H9 (cell line): ENCODE results near the gene DECR2. TPM values are rescaled to one million over a fixed set of nuclear protein-coding genes. Genes with fewer than 3 reads are reported as not detected.

Experiments
- DNase-seq: peaks from one replicate; pipeline ENCODE4 v3.0.0-alpha.2; 2017
- H2AFZ ChIP-seq: one replicate; pipeline ENCODE4 v1.6.1; 2013; ENCODE audit warnings: mild to moderate bottlenecking, low read length, control low read depth, moderate library complexity
- H2AK5ac ChIP-seq: 2 replicates; pipeline ENCODE4 v1.6.1; 2013; ENCODE audit warnings: low read length, control low read depth, mixed read lengths; ENCODE audit not compliant: insufficient read length
- H2BK120ac ChIP-seq: one replicate; pipeline ENCODE4 v1.6.1; 2013; ENCODE audit warnings: low read depth, mild to moderate bottlenecking, low read length, control low read depth, inconsistent platforms; ENCODE audit not compliant: poor library complexity, severe bottlenecking
- H2BK12ac ChIP-seq: 2 replicates; pipeline ENCODE4 v1.6.1; 2013; ENCODE audit warnings: low read length, control low read depth, mixed read lengths, low read depth; ENCODE audit not compliant: insufficient read length
- H2BK15ac ChIP-seq: 2 replicates; pipeline ENCODE4 v1.6.1; 2013; ENCODE audit warnings: low read depth, low read length, control low read depth
- H2BK20ac ChIP-seq: one replicate; pipeline ENCODE4 v1.6.1; 2013; ENCODE audit warnings: low read depth, mild to moderate bottlenecking, low read length, control low read depth, inconsistent platforms; ENCODE audit not compliant: poor library complexity, severe bottlenecking
- H2BK5ac ChIP-seq: 2 replicates; pipeline ENCODE4 v1.6.1; 2013; ENCODE audit warnings: low read length, control low read depth, mixed read lengths; ENCODE audit not compliant: insufficient read length
- H3K14ac ChIP-seq: 2 replicates; pipeline ENCODE4 v1.6.1; 2013; ENCODE audit warnings: low read length, control low read depth; ENCODE audit not compliant: insufficient read depth
- H3K18ac ChIP-seq: 2 replicates; pipeline ENCODE4 v1.6.1; 2013; ENCODE audit warnings: low read depth, mild to moderate bottlenecking, mixed read lengths, low read length, control low read depth; ENCODE audit not compliant: insufficient read length
- H3K23ac ChIP-seq: 2 replicates; pipeline ENCODE4 v1.6.1; 2013; ENCODE audit warnings: low read length, control low read depth, mixed read lengths, low read depth; ENCODE audit not compliant: insufficient read length
- H3K23me2 ChIP-seq: 2 replicates; pipeline ENCODE4 v1.6.1; 2013; ENCODE audit warnings: low read depth, mild to moderate bottlenecking, mixed read lengths, low read length, control low read depth; ENCODE audit not compliant: insufficient read length, poor library complexity, severe bottlenecking
- H3K27ac ChIP-seq: 2 replicates; pipeline ENCODE4 v1.5.1; 2013; ENCODE audit warnings: low read length, control low read depth, mixed read lengths, low read depth; ENCODE audit not compliant: insufficient read length
- H3K27me3 ChIP-seq: 2 replicates; pipeline ENCODE4 v1.6.1; 2013; ENCODE audit warnings: low read length, control low read depth, inconsistent platforms; ENCODE audit not compliant: insufficient read depth
- H3K4ac ChIP-seq: 2 replicates; pipeline ENCODE4 v1.6.1; 2013; ENCODE audit warnings: low read depth, mild to moderate bottlenecking, control low read depth, inconsistent platforms, low read length, moderate library complexity
- H3K4me1 ChIP-seq: 2 replicates; pipeline ENCODE4 v1.6.1; 2013; ENCODE audit warnings: low read length, control low read depth, inconsistent platforms; ENCODE audit not compliant: insufficient read depth
- H3K4me2 ChIP-seq: 2 replicates; pipeline ENCODE4 v1.6.1; 2013; ENCODE audit warnings: low read length, control low read depth, mixed read lengths; ENCODE audit not compliant: insufficient read length, insufficient read depth
- H3K56ac ChIP-seq: 2 replicates; pipeline ENCODE4 v1.6.1; 2013; ENCODE audit warnings: low read depth, mild to moderate bottlenecking, mixed read lengths, low read length, control low read depth; ENCODE audit not compliant: insufficient read length
- H3K79me1 ChIP-seq: 2 replicates; pipeline ENCODE4 v1.6.1; 2013; ENCODE audit warnings: low read depth, mild to moderate bottlenecking, moderate library complexity, low read length, control low read depth, inconsistent platforms; ENCODE audit not compliant: insufficient read depth, poor library complexity, severe bottlenecking
- H3K79me2 ChIP-seq: 2 replicates; pipeline ENCODE4 v1.6.1; 2013; ENCODE audit warnings: low read length, control low read depth, inconsistent platforms; ENCODE audit not compliant: insufficient read depth
- H3K9ac ChIP-seq: 2 replicates; pipeline ENCODE4 v1.6.1; 2013; ENCODE audit warnings: low read length, control low read depth, mixed read lengths; ENCODE audit not compliant: insufficient read length; ENCODE audit errors: extremely low read depth
- H3K9me3 ChIP-seq: one replicate; pipeline ENCODE4 v1.6.1; 2013; ENCODE audit warnings: low read depth, low read length, inconsistent platforms; ENCODE audit not compliant: control insufficient read depth
- H3T11ph ChIP-seq: one replicate; pipeline ENCODE4 v1.6.1; 2013; ENCODE audit warnings: mild to moderate bottlenecking, low read length, control low read depth, inconsistent platforms
- H4K20me1 ChIP-seq: one replicate; pipeline ENCODE4 v1.6.1; 2013; ENCODE audit not compliant: control insufficient read depth, insufficient read length, insufficient read depth
- H4K5ac ChIP-seq: 2 replicates; pipeline ENCODE4 v1.6.1; 2013; ENCODE audit warnings: low read depth, mild to moderate bottlenecking, mixed read lengths, low read length, control low read depth; ENCODE audit not compliant: insufficient read length
- H4K8ac ChIP-seq: replicated peaks from 2 replicates; pipeline ENCODE4 v1.6.1; 2013; ENCODE audit warnings: low read length, control low read depth, mixed read lengths, low read depth; ENCODE audit not compliant: insufficient read length
- H4K91ac ChIP-seq: 2 replicates; pipeline ENCODE4 v1.6.1; 2013; ENCODE audit warnings: low read depth, mild to moderate bottlenecking, moderate library complexity, mixed read lengths, low read length, control low read depth; ENCODE audit not compliant: insufficient read length
- H3K27ac Mint-ChIP-seq, 3 experiments: 2 replicates in 2 of 3; 3 replicates in 1 of 3; pipeline ENCODE4 v1.8.0; 2020 to 2021; ENCODE audit warnings: mixed read lengths in 3 of 3, mild to moderate bottlenecking in 1 of 3, moderate library complexity in 1 of 3
- H3K27me3 Mint-ChIP-seq: 2 replicates; pipeline ENCODE4 v1.8.0; 2021; ENCODE audit warnings: low read depth, mild to moderate bottlenecking, moderate library complexity, mixed read lengths
- H3K36me3 Mint-ChIP-seq, 3 experiments: 2 replicates in 2 of 3; 3 replicates in 1 of 3; pipeline ENCODE4 v1.8.0; 2020 to 2021; ENCODE audit warnings: low read depth in 3 of 3, mixed read lengths in 3 of 3; ENCODE audit not compliant: insufficient read depth in 1 of 3
- H3K4me1 Mint-ChIP-seq, 2 experiments: 2 replicates each; pipeline ENCODE4 v1.8.0; 2020; ENCODE audit warnings: mixed read lengths in 2 of 2
- H3K4me3 Mint-ChIP-seq, 2 experiments: 2 replicates in 1 of 2; 3 replicates in 1 of 2; pipeline ENCODE4 v1.8.0; 2020 to 2021; ENCODE audit warnings: mild to moderate bottlenecking in 2 of 2, mixed read lengths in 2 of 2, moderate library complexity in 1 of 2
- H3K9me3 Mint-ChIP-seq, 2 experiments: 2 replicates in 1 of 2; 3 replicates in 1 of 2; pipeline ENCODE4 v1.8.0; 2020; ENCODE audit warnings: mild to moderate bottlenecking in 2 of 2, mixed read lengths in 2 of 2, moderate library complexity in 1 of 2
- CTCF ChIP-seq: fragments of 200-600 bp; sonication (generic); conservative IDR thresholded peaks from 3 replicates; pipeline ENCODE4 v1.8.0; 2021; ENCODE audit warnings: antibody characterized with exemption, mild to moderate bottlenecking
- WGBS: extraction: QIAGEN DNeasy Blood & Tissue Kit; methylation state at CpG from one replicate; pipeline ENCODE4 v1.1.7; 2013; ENCODE audit warnings: missing lambda C conversion rate, low lambda C conversion rate, mixed read lengths; ENCODE audit not compliant: insufficient read length; ENCODE audit errors: extremely low coverage; 5-methylcytosine and 5-hydroxymethylcytosine counted together
- total RNA-seq: library from RNA; stranded (reverse); gene quantifications from 2 replicates; pipeline ENCODE4 v1.2.1, GENCODE V29; 2021

Gene DECR2
- total RNA-seq, 1 experiment from 2014 or later: 39.3 TPM

GRCh38 chr16:376817-377418, 24.8 kb upstream of the DECR2 start:
- Mint-ChIP-seq H3K27me3 (no peaks in the 10 kb centered on the region), H3K9me3 (no peaks in the 10 kb centered on the region), H3K27ac (no peak overlapping the region), H3K4me3 (no peak overlapping the region), H3K4me1 (peaks cover 7 to 21% of the 10 kb centered on the region in 2 experiments), H3K36me3 (peaks cover 5 to 44% (median 17%) of the 10 kb centered on the region in 3 experiments)
- Histone ChIP-seq H3T11ph (no peak overlapping the region), H2BK12ac (no peak overlapping the region), H3K4me2 (no peak overlapping the region), H3K4ac (no peak overlapping the region), H3K27me3 (no peaks in the 10 kb centered on the region), H3K56ac (no peak overlapping the region), H2AFZ (no peak overlapping the region), H3K23me2 (peaks cover 6% of the 10 kb centered on the region), H3K79me1 (no peaks in the 10 kb centered on the region), H3K79me2 (no peaks in the 10 kb centered on the region; the same call in 1 of the 2 replicates), H2BK20ac (no peak overlapping the region), H2BK120ac (no peak overlapping the region), H4K91ac (no peak overlapping the region), H3K23ac (no peak overlapping the region), H4K5ac (no peak overlapping the region), H2BK5ac (no peak overlapping the region), H3K18ac (no peak overlapping the region), H3K9ac (no peak overlapping the region), H4K8ac (no peak overlapping the region), H4K20me1 (no peaks in the 10 kb centered on the region), H3K14ac (no peak overlapping the region), H2AK5ac (no peak overlapping the region), H2BK15ac (no peak overlapping the region), H3K27ac (no peak overlapping the region), H3K4me1 (no peaks in the 10 kb centered on the region), H3K9me3 (no peaks in the 10 kb centered on the region)
- no peak for TF ChIP-seq CTCF
- no peak for DNase-seq
- WGBS: no CpG with 5 or more reads among the region's 26 CpGs
